Peyer's patch (tissue), 4 donors: ENCODE data around the gene DIPK1B.

ENCODE experiments used
- CTCF ChIP-seq, 6 experiments: fragments of 450-650 bp in 4 of 6; fragments of 200-600 bp in 2 of 6; sonication (generic) in 1 of 6; IDR thresholded peaks; one replicate each; pipeline ENCODE4 v1.5.1; 2017 to 2019; ENCODE audit warnings: antibody characterized with exemption in 6 of 6, mild to moderate bottlenecking in 3 of 6, moderate library complexity in 1 of 6
- POLR2A ChIP-seq, 2 donors: fragments of 450-650 bp; IDR thresholded peaks; one replicate each; pipeline ENCODE4 v1.5.1; 2017; ENCODE audit warnings: antibody characterized with exemption in 2 of 2, mild to moderate bottlenecking in 2 of 2, moderate library complexity in 2 of 2

GRCh38 chr9:136676297-136676794, 36.0 kb upstream of the DIPK1B start:
- no peak for TF ChIP-seq CTCF (IDR thresholded peaks at IDR 0.05)
- TF ChIP-seq POLR2A (IDR thresholded peaks at IDR 0.05), result no peak
